DMS153 treated with DMSO at 0.1 percent for 48 hours (cell line): ENCODE results near the gene DGCR6L.
"Not testable (repeated sequence)": the region's sequence is repeated elsewhere in the genome, so short reads cannot be mapped to it uniquely, and the experiment has no call there.

Experiments used
- DNase-seq: peaks from one replicate; lab custom pipeline; 2025; ENCODE audit not compliant: unreplicated experiment; lab: John Stamatoyannopoulos, UW

DGCR6L gene

DNA sequence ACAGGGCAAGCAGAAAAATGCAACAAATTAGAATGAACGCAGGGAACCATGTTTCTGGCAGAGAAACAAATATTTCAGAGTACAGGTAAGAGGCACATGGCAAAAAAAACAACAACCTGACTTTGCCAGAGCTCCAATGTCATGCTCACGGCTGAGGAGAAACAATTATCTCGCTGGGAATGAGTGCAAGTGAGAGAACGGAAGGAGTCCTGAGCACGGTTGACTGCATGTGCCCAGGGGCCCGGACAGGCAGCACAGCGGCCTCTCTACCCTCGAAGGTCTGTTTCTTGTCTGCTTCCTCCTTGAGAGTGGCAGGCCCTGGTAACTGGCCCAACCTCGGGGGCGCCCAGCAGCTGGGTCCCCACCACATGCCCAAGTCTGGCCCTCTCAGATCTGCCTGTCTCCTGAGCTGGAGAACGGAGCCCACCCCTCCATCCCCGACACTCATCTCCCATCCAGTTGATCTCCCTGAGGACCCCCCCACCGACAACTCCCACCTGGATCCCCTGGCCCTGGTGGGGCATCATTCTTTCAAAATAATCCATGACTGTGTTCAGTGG, 27.1 kb downstream of the DGCR6L start:
- no peak for DNase-seq

DNA sequence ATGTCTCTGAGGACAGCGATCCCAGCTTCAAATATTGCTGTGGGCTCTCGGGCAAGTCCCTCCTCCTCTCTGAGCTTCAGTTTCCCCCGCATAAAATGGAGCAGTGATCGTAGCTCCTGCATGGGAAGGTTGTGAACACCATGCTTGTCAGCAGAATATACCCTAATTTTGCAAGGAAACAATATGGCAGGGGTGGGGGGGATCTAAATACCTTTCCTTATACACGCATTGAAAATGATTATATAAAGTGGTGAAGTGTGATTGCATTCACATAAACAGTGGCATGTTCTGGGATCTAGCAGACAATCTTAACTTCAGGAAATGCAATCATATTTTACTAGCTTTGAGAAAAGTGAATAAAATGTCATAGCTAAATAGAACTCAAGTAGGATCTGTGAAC, 27.8 kb downstream of the DGCR6L start:
- no peak for DNase-seq

DNA sequence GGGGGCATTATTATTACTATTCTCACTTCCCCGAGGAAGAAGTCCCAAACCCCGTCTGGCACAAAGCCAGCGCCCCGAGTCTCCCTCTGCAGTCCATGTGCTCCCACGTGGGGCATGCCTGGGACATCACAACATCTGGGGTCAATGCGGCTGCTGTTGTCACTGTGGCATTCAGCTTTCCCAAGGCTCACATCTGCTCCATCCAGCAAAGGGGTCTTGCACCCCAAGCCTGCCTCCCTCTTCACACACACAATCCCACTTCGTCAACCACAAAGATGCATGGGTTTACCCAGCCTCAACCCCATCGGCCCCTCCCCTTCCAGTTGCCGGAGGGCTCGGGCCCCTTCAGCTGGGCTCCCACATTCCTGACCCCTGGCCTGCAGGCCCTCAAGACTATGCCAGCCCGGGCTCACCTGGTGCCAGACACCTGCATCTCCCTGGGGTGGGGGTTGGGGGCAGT, 28.2 kb downstream of the DGCR6L start:
- no peak for DNase-seq

DNA sequence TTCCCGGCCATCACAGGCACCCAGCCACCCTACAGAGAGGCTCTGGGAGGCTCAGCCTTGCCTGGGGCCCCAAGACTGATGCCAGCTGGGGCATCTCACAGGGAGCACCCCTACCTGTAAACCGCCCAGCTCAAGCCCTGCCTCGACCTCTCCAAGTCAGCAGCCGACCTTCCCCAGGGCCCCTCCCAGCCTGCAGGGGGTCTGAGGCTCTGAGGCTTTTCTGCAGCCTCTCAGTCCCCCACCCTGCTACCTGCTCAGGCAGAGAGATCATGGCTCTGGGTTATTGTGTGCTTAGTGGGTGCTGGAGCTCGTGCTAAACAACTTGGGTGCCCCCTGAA, 28.6 kb downstream of the DGCR6L start:
- no peak for DNase-seq

DNA sequence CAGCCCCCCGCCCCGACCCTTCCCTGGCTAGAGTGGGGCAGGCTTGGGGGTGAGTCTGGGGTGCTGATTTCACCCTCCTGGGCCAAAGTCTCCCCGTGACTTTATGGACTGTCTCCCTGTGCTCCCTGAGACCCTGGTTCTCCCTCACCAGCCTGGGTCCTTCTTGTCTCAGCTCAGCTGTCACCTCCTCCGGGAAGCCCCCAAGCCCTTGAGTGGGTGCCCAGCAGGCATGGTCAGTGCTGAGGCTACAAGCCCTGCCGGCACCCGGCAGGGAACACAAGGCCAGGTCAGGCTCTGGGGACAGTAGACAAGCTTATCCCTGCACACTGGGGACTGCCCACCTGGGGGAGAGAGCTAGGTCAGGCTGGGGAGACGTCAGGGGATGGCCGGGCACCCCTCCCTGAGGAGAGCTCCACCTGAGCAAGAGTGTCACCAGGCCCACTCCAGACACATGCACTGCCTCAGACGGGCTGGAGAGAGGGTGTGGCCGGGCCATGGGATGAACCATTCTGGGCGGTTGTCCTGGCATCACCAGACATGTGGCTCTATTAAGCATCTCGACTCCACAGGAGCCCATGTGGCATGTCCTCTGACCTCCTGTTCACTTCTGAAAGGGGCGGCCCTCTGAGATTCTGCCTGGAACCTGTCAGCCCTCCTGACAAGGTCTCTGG, 29.1 kb downstream of the DGCR6L start:
- no peak for DNase-seq

DNA sequence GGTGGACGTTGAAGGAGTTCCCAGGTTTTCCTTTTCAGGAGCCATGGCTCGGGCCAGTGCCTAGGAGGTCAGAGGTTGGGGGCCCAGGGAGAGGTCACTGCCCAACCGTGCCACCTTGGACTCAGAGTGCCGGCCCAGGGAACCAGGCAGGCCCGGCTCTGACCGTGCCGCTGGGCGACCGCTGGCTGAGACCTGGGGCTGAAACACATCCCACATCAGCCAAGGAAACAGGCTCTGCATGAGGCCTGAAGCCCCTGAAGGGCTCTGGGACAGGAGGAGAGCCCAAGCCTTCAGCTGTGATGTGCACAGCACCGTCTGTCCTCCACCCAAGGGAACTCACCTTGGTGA, 29.8 kb downstream of the DGCR6L start:
- DNase-seq = no peak

DNA sequence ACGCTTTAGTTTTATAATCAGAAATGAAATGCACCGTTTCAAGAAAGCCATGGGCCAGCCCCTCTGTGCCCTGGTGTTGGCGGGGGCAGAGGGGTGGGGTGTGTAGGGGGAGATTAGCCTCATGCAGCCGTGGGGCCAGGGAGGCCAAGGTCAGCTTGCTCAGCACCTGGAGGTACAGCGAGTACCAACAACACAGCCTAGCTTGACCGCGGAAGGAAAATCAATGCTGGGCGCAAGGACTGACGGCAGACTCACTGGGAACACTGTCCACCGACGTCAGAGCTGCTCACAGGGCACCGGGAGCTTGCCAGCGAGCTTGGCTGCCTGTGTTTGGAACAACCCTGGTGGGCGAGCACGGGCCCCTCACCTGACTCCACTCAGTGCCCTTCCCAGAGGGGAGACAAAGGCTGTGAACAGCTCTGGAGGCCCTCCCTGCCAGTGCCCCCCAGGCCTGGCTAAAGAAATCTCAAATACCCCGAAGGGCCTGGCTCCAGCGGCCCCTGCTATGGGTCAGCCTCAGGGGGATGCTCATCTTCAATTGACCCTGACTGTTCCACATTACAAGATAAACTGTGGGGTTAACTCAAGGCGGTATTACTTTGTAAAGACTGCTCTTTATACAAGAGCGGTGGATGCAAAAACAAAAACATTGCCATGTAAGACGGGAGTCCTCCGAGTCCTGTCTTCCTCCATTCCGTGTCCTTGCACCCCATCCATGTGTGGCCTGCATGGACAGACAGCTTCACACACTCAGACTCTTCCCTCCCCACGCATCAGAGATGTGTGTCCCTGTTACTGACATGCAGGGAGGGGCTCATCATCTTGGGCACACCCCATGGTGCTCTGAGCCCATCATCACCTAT, 30.4 kb downstream of the DGCR6L start:
- not testable (repeated sequence) for DNase-seq

DNA sequence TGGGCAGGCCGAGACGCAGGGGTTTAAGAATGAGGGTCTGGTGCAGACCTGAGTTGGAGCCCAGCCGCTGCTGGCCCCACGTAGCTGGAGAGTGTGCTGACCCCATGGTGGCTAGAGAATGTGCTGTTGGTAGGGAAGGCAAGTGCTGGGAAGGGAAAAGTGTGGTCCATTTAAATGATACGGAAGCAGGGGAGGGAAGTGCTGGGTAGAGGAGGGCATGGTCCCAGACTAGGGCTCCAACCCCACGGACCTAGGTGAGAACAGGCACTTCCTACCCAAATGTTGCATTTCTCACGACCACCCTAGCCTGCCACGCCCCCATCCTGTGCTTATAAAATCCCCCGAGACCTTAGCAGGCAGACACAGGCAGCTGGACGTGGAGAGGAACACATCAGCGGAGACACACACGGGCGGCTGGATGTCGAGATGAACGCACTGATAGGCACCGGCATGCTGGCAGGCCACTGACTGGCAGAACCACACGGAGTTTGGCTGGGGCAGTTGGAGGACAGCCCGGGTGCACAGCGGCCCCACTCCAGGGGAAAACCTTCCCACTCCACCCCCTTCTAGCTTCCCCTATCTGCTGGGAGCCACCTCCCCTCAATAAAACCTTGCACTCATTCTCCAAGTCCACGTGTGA, 33.0 kb downstream of the DGCR6L start:
- not testable (repeated sequence) for DNase-seq

DNA sequence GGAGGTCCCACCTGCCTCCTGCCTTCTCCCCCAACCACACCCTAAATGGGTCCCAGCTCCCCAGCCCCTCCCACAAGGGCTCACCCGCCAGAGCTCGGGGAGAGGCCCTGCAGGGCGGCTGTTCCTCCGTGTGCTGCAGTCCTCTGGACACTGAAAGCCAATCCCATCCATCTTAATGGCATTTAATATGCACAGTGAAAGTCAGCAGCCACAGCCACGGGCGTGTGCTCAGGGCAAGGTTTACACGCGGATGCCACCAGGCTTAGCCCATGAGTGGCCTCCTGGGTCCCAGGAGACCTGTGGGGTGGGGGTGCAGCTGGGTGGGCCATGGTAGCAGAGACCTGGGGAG, 33.6 kb downstream of the DGCR6L start:
- DNase-seq = not testable (repeated sequence)

DNA sequence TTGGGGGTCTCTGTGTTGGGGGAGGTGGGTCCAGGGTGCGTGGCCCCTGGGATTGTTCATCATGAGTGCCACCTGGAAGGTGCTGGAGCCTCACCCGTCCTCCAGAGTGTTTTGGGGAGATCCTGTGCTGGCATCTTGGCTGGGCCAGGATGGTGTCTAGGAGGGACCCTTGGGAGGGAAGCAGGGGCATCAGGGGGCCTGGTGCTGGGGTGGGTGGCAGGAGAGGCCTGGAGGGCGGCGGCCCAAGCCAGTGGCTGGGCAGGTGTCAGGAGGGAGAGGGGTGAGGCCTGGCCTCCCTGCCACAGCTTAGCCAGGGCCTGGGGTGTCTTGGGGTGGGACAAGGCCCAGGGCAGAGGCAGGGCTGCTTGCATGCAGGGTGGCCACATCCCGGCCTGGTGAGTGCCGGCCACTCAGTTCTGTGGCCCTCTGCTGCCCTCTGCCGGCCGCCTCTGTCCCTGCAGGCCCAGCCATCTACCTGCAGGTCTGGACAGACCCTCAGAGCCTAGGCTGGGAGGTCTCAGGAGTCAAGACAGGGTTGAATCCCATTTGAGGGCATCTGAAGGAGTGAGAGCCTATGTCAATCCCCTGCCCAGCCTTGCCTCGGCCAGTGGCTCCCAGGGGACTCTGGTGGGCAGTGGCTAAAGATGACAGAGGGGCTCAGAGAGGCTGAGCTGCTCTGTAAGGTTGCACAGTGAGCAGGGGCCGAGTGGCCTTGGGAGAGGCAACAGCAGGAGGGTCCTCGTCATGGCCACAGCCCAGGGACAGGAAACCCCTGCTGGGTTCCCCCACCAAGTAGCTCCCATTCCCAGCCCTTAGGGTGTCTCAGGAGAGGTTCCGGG, 34.2 kb downstream of the DGCR6L start:
- DNase-seq = peak; percentile 4

DNA sequence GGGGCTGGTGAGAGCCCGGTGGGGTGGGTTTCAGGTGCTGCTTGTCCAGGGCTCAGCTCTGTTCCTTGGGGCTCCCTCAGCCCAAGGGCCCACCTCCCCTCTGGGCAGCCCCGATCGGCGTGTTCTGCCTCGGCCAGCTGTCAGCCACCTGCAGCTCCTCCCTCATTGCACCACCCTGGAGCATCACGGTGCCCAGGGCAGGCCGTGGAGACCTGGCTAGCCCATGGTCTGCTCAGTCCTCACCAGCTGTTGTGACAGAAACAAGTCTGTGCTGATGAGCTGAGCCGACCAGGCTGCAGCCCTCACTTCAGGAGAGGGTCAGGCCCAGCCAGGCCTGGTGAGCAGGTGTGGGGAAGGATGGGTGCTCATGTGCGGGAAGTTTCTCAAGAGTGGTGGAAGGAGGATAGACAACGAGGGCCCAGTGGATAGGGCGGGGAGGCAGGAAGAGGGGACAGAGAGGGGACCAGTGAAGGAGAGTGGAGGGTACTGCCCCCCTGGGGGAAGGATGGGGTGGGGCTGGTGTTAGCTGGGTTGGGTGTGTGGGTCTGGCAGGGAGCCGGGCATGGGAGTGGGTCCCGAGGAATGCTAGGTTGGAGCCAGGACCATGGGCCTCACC, 35.3 kb downstream of the DGCR6L start:
- no peak for DNase-seq

DNA sequence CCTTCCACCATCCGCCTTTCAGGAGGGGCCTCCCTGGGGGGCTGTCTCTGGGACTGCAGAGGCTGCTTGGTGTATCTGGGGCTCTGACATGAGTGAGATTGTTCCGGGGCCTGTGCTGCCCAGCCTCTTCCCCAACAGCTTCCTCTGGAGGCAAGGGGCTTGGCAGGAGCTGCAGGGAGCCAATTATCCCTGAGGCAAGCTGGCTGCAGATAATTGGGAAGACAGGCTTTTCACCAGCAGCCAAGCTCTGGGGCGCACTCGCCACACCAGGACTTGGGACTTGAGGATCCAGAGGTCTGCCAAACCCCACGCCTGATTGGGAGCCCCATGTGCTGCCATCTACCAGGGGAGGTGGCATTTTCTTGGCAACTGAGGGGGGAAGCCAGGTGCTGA, 36.2 kb downstream of the DGCR6L start:
- no peak for DNase-seq

DNA sequence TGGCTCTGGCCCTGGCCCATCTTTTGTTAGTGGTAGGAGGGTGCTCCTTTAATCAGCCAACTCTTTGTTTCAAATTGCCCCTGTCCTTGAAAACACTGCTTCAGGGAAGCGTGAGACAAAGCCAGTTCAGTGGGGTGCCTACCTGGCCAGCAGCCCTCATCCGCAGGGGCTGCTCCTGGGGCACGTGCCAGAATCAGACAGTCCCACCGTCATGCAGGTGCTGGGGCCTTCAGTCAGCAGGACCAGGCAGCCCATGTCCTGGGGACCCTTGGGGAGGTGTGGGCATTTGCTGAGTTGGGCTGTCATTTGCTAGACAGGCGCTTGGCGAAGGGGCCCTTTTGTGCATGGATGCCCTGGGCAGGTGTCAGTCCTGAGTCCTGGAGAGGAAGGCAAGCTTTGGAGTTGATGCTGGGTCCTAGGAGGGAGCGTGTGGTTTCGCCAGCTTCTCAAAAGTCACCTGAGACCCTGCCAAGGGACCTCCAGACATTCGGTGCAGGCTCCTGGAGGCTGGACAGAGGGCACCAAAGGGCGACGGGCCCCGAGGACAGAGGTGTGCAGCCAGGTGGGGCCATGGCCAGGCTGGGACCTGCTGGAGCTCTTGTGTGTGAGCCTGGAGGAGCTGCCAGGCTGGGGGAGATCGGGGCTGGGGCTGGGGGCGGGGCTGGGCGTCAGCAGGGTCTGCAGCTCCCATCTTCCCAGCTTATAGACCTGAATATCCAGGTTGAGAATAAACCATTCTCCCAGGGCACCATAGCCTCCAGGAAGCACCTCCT, 36.8 kb downstream of the DGCR6L start:
- no peak for DNase-seq

DNA sequence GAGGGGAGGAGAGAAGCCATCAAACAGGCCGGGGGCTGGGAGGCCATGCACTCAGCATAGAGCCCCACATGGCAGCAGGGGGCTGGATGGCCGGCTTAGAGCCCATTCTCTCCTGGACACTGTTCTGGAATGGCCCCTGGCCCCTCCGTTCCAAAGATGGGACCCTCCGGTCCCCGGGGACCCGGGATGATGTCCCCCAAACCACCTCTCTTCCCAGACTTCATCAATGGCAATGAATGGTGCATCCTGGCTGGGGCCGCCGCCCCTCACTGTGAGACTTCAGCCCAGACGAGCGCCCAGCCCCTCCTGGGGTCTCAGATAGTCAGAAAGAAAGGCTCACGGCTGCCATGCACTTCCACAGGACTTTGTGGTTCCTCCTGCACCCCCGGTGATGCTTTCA, 38.0 kb downstream of the DGCR6L start:
- no peak for DNase-seq

DNA sequence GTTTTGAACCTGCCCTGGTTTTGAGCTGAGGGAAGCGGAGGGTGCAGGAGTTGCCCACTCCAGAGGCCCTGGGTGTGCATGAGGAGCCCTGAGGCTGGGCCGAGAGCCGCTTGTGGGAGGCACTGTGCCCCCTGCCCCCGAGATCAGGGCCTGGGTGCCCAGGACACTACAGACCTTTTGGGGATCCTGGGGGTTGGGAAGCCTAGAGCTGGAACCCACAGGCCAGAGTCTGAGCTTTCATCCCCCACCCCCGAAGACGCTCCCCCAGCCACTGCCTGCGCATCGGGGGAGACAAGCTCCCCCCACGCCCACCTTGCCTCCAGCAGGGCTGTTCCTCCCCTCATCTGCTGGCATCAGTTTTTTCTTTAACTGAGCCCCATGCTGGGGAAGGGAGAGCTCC, 38.4 kb downstream of the DGCR6L start:
- DNase-seq = not testable (repeated sequence)

DNA sequence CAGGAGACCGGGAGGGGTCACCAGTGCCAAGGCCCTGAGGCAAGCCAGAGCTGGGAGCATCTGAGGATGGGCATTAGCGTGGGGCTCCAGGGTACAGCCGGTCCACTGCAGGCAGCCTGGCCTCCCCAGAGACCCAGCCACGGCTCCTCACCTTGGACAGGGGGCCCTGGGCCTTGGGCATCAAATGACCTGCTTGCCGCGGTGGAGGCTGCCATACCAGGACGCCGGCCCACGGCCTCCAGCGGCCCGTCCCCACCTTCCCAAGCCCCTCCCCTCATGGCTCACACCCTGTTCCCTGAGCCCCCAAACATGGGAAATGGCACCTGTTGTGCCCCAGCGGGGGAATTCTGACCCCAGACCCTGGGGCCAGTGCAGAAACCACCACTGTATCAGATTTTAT, 39.0 kb downstream of the DGCR6L start:
- no peak for DNase-seq

DNA sequence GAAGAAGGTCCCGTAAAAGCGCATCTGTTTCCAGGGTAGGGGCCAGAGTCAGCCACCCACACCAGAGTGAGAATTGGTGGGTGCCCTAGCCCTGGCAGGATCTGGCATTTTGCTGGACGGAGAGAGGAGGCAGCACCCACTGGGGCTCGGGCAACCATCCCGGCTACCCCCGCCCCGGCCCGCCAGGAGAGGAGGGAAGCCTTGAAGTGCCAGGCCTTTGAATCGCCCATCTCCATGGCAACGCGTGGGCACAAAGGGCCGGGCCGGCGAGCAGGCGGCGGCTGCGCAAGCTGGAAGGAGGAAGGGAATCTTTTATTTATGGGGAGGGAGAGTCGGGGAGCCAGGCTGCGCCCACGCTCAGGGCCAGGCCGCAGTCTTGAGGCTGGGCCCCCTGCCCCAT, 39.7 kb downstream of the DGCR6L start:
- DNase-seq = not testable (repeated sequence)

DNA sequence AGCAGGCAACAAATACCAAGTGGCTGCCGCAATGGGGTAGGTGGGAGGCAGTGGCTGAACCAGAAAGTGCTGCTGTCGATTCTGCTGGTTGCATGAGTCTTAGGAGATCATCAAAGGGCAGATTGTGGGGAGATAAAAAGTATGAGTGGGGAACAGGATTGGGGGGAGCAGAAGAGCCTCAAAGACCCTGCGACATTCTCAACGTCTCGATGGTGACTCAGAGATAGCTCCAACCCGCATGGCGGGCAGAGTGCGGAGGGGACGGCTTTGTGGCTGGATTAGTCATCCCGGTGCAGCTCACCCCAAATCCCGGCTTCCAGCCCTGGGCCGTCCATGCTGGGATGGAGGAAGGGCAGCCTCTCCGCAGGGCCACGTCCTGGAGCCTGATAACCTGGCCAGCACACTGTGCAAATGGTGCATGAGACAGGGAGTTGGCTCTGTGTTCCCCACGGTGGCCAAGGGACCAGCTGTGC, 40.2 kb downstream of the DGCR6L start:
- DNase-seq = no peak

DNA sequence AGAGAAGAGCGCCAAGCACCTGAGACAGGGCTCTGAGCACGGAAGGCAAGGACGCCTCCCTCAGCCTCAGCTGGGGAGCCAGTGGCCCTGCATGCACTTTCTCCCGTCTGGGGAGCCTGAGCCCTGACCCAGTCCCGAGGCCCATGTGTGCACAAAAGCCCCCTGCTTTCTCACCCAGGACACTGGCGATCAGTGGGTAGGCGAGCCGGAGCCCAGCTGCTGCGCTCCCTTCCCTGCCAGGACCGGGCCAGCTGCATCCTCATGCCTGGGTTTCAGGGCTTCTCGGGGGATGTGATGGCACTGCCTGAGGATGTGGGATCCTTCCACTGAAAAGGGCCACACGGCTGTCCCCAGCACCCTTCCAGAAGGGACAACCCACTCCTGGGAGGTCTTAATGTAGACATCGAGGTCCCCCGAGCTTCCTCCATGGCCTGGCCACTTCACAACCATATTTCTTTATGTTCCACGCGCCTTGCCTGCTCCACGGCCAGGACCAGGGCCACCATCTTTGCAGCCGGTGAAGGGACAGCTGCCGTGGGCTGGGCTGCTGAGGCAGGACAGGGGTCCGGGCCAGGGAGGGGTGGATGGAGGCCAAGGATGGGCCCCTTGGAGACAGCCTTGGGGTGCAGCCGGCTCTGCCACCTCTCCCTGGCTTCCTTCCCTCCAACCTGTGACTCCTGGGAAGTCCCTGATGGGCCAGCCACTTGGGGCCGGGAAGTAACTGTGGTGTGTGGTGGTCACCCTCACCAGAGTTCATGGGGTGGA, 41.0 kb downstream of the DGCR6L start:
- not testable (repeated sequence) for DNase-seq
